ENCODE data around the gene CRIM1.

GRCh38 chr2:36530983-36531354 lies 175.4 kb downstream of the CRIM1 start:
- TF ChIP-seq CTCF (IDR thresholded peaks at IDR 0.05; ENCODE audit: low read depth, low read length, missing input control), result no peak
- no peak for TF ChIP-seq YY1 (IDR thresholded peaks at IDR 0.05)
